Tibial nerve (tissue), 4 donors: ENCODE results near the gene PLEKHO1. TPM values are rescaled to one million over a fixed set of nuclear protein-coding genes. Genes with fewer than 3 reads are reported as not detected.
A peak's percentile ranks its signal among the peaks of the same experiment; 100 is the strongest.

ENCODE experiments used
- DNase-seq, 2 donors: peaks; one replicate each; pipeline ENCODE4 v3.0.0-alpha.2; 2019; ENCODE audit warnings: low spot score in 2 of 2
- H3K27ac ChIP-seq, 4 donors: fragments of 200-600 bp; sonication (generic) in 3 of 4; one replicate each; pipeline ENCODE4 v1.5.1; 2017 to 2019; ENCODE audit warnings: mild to moderate bottlenecking in 1 of 4
- H3K27me3 ChIP-seq, 2 donors: fragments of 200-600 bp; sonication (generic) in 1 of 2; one replicate each; pipeline versions ENCODE4 v1.5.1 to v1.6.0; 2017 to 2019
- H3K36me3 ChIP-seq, 3 donors: fragments of 200-600 bp; sonication (generic); one replicate each; pipeline ENCODE4 v1.5.1; 2018 to 2019
- H3K4me1 ChIP-seq, 4 donors: fragments of 200-600 bp; sonication (generic) in 3 of 4; one replicate each; pipeline ENCODE4 v1.5.1; 2017 to 2019
- H3K4me3 ChIP-seq, 4 donors: fragments of 200-600 bp; sonication (generic) in 3 of 4; one replicate each; pipeline ENCODE4 v1.5.1; 2017 to 2019; ENCODE audit warnings: mild to moderate bottlenecking in 1 of 4, moderate library complexity in 1 of 4
- H3K9me3 ChIP-seq, 4 donors: fragments of 200-600 bp; sonication (generic) in 3 of 4; one replicate each; pipeline ENCODE4 v1.5.1; 2017 to 2019
- EP300 ChIP-seq, 2 donors: sonication (generic); formaldehyde crosslinking; IDR thresholded peaks; one replicate each; pipeline ENCODE4 v1.6.1; 2017; ENCODE audit warnings: antibody characterized with exemption in 2 of 2, mild to moderate bottlenecking in 1 of 2
- POLR2A ChIP-seq, 2 donors: fragments of 450-650 bp; IDR thresholded peaks; one replicate each; pipeline ENCODE4 v1.6.1; 2017; ENCODE audit warnings: antibody characterized with exemption in 2 of 2, mild to moderate bottlenecking in 2 of 2, moderate library complexity in 2 of 2
- WGBS, 2 donors: methylation state at CpG; one replicate each; pipeline ENCODE4 v1.1.5; 2018; 5-methylcytosine and 5-hydroxymethylcytosine counted together
- total RNA-seq, 4 donors: library from RNA; depleted of rRNA; stranded (reverse); fragments of >200 nt; gene quantifications; one replicate each; pipeline ENCODE4 v1.1.0, GENCODE V29; 2016
- TF ChIP-seq, protein P1 (sequence below), 5 experiments: fragments of 200-600 bp in 3 of 5; fragments of 450-650 bp in 2 of 5; sonication (generic) in 3 of 5; IDR thresholded peaks; one replicate each; pipeline ENCODE4 v1.5.1; 2016 to 2019; ENCODE audit warnings: antibody characterized with exemption in 5 of 5, mild to moderate bottlenecking in 3 of 5, moderate library complexity in 2 of 5

The PLEKHO1 gene
- total RNA-seq, 4 donors from 2014 or later: 37.8 to 55.2 (median 39.9) TPM

DNA sequence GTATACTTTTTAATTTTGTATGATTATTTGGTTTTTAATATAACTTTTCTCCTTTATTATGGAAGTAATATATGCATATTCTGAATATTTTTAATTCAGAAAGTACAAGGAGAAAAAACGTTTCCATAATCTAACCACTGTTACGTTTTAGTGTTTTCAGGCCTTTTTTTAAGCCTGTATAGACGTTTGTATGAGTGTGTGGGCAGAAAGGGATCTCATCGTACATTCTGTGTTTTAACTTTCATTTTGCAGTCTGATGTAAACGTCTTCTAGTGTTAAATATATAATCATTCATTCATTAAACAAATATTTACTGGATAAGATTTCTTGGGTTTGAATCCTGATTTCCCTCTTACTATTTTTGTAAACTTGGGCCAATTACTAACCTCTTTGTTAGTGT, 38.0 kb upstream of the PLEKHO1 start:
- H3K4me3 ChIP-seq: no peak overlapping the region

DNA sequence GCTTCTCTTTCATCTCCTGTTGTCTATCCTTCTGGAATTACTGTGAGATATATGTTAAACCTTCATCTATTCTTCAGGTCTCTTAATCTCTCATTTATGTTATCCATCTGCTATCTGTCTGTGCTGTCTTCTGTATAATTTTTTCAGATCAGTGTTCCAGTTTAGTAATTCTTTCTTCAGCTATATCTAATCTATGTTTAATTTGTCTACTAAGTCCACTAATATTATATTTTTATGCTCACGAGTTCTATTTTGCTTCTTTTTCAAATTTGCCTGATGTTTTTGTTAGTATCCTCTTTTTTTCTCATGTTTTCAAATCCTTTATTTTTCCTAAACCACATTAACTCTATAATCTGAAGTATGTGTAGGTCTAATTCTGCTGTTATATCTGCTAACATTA, 34.6 kb upstream of the PLEKHO1 start:
- Histone ChIP-seq H3K27me3 (no peaks in the 10 kb centered on the region), H3K4me3 (no peak overlapping the region), H3K36me3 (peaks cover 0 to 32% (median 0%) of the 10 kb centered on the region in 3 donors), H3K9me3 (peaks cover 0 to 14% (median 0%) of the 10 kb centered on the region in 4 donors), H3K27ac (no peak overlapping the region), H3K4me1 (no peaks in the 10 kb centered on the region)
- no peak for DNase-seq
- TF ChIP-seq EP300 (IDR thresholded peaks at IDR 0.05): no peak
- TF ChIP-seq, protein P1, sequence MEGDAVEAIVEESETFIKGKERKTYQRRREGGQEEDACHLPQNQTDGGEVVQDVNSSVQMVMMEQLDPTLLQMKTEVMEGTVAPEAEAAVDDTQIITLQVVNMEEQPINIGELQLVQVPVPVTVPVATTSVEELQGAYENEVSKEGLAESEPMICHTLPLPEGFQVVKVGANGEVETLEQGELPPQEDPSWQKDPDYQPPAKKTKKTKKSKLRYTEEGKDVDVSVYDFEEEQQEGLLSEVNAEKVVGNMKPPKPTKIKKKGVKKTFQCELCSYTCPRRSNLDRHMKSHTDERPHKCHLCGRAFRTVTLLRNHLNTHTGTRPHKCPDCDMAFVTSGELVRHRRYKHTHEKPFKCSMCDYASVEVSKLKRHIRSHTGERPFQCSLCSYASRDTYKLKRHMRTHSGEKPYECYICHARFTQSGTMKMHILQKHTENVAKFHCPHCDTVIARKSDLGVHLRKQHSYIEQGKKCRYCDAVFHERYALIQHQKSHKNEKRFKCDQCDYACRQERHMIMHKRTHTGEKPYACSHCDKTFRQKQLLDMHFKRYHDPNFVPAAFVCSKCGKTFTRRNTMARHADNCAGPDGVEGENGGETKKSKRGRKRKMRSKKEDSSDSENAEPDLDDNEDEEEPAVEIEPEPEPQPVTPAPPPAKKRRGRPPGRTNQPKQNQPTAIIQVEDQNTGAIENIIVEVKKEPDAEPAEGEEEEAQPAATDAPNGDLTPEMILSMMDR (IDR thresholded peaks at IDR 0.05): no peak
- TF ChIP-seq POLR2A (IDR thresholded peaks at IDR 0.05): no peak
- WGBS, 2 donors: 96 to 100% methylated on average over 1 of the region's 1 CpG

More for the DNA sequence above, 38.0 kb upstream of the PLEKHO1 start:
- Histone ChIP-seq H3K9me3 (peaks cover 0 to 14% (median 0%) of the 10 kb centered on the region in 4 donors), H3K4me1 (no peaks in the 10 kb centered on the region), H3K36me3 (peaks cover 0 to 32% (median 0%) of the 10 kb centered on the region in 3 donors), H3K27me3 (no peaks in the 10 kb centered on the region), H3K27ac (peak overlapping the region in 3 of 4 donors; percentile 48 to 88 (median 61))
- WGBS, 2 donors: 42 to 50% methylated on average over 5 of the region's 5 CpGs
- no peak for DNase-seq
- no peak for TF ChIP-seq POLR2A (IDR thresholded peaks at IDR 0.05)
- TF ChIP-seq, protein P1 (IDR thresholded peaks at IDR 0.05): no peak
- no peak for TF ChIP-seq EP300 (IDR thresholded peaks at IDR 0.05)

DNA sequence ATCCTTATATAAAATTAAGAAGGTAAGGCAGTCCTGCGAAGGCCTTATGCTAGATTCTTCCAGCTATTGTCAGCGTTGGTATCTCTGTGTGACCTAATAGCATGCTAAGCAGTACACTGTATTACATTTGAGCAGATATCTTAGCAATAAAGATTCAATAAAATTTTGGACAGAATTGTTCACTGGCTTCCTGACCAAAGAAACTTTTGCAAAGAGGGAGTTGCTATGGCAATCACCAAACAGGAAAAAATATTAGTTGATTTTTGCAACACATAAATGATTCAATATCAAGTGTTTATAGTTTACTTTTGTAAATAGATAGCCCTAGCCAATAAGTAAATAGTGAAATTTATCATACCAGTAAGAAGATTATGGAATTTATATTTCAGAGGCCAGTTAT, 31.0 kb upstream of the PLEKHO1 start:
- TF ChIP-seq EP300 (IDR thresholded peaks at IDR 0.05) (no peak), POLR2A (IDR thresholded peaks at IDR 0.05) (no peak)
- TF ChIP-seq, protein P1 (IDR thresholded peaks at IDR 0.05): no peak
- Histone ChIP-seq H3K4me3 (no peak overlapping the region), H3K9me3 (peaks cover 0 to 14% (median 0%) of the 10 kb centered on the region in 4 donors), H3K27me3 (no peaks in the 10 kb centered on the region), H3K36me3 (peaks cover 0 to 40% (median 0%) of the 10 kb centered on the region in 3 donors), H3K4me1 (no peaks in the 10 kb centered on the region), H3K27ac (no peak overlapping the region)
- DNase-seq: no peak
- 83 to 84% methylated on average over 2 of the region's 2 CpGs for WGBS, 2 donors

DNA sequence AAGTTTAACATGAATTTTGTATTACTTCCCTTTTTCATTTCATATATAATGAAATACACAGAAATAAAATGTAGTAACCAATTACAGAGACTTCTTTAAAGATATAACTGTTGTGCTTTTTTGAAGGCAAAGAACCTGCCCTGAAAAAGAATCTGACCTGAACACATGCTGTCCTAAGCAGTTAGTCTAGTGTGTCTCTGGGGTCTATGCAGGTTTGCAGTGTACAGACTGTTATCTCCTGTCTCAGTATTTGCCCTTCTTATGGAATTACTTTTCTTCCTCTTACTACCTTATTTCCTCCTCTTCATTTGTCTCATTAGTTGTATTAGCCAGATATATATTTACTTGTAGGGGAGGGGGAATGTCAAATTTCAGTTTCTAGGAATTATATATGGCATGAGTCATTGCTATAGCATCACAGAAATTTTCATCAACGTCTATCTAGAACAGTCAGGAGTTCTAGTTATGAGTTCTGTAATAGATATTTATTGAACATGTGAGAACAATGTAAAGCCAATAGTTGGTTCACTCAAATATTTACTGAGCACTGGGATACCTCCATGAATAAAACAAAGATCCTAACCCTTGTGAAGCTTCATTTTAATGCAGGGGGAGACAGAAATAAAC, 28.4 kb upstream of the PLEKHO1 start:
- no peak for TF ChIP-seq POLR2A (IDR thresholded peaks at IDR 0.05)
- TF ChIP-seq, protein P1 (IDR thresholded peaks at IDR 0.05): no peak
- Histone ChIP-seq H3K36me3 (peaks cover 0 to 33% (median 0%) of the 10 kb centered on the region in 3 donors), H3K9me3 (no peaks in the 10 kb centered on the region), H3K27ac (no peak overlapping the region), H3K27me3 (no peaks in the 10 kb centered on the region), H3K4me3 (no peak overlapping the region), H3K4me1 (no peaks in the 10 kb centered on the region)
- DNase-seq: no peak
- 42 to 51% methylated on average over 1 of the region's 1 CpG for WGBS, 2 donors

DNA sequence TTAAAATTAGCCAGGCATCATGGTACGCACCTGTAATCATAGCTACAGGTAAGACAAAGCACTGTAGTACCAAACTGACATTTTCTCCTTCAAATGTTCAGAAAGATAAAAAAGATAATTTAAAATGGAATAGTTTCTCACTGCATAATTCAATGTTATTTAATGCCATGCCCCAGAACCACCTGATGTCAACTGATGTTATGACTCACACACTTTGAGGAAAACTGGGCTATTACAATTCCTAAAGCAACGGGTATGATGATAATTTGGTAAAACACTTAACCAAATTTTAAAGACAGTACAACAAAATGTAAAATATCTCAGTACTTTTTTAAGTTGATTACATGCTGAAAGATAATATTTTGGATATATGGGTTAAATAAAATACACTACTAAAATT, 22.9 kb upstream of the PLEKHO1 start:
- H3K4me1 ChIP-seq: no peaks in the 10 kb centered on the region
- 87 to 93% methylated on average over 2 of the region's 2 CpGs for WGBS, 2 donors
- no peak overlapping the region for H3K27ac ChIP-seq
- H3K9me3 ChIP-seq: no peaks in the 10 kb centered on the region
- H3K36me3 ChIP-seq: peaks cover 0 to 33% (median 0%) of the 10 kb centered on the region in 3 donors
- TF ChIP-seq, protein P1 (IDR thresholded peaks at IDR 0.05): no peak
- TF ChIP-seq POLR2A (IDR thresholded peaks at IDR 0.05) (no peak), EP300 (IDR thresholded peaks at IDR 0.05) (no peak)
- H3K27me3 ChIP-seq: no peaks in the 10 kb centered on the region
- H3K4me3 ChIP-seq: no peak overlapping the region
- DNase-seq: no peak
